GM23338 (cell line): ENCODE results near the gene PRSS2.

ENCODE experiments used
- CREB1 ChIP-seq: fragments of 250-450 bp; sonication (Bioruptor Pico); IDR thresholded peaks from 2 replicates; pipeline ENCODE4 v1.5.0; 2020; ENCODE audit warnings: low read depth, mild to moderate bottlenecking, moderate library complexity
- CTCF ChIP-seq, 2 experiments: fragments of 200-600 bp in 1 of 2; sonication (generic) in 1 of 2; conservative IDR thresholded peaks; 2 replicates each; pipeline versions ENCODE4 v1.5.1 to v1.6.1; 2016 to 2017; ENCODE audit warnings: antibody characterized with exemption in 2 of 2, low read depth in 2 of 2, mild to moderate bottlenecking in 2 of 2, moderate library complexity in 1 of 2
- EZH2 ChIP-seq: fragments of 200-600 bp; sonication (generic); IDR thresholded peaks from one replicate; pipeline ENCODE4 v1.8.0; 2017; ENCODE audit warnings: antibody characterized with exemption, mild to moderate bottlenecking, low read depth; ENCODE audit not compliant: unreplicated experiment
- EZH2phosphoT487 ChIP-seq: fragments of 200-600 bp; sonication (generic); IDR thresholded peaks from one replicate; pipeline ENCODE4 v1.8.1; 2018; ENCODE audit warnings: antibody characterized with exemption; ENCODE audit not compliant: unreplicated experiment
- JUNB ChIP-seq: IDR thresholded peaks from one replicate; pipeline ENCODE4 v1.6.1; 2016; ENCODE audit warnings: antibody characterized with exemption; ENCODE audit not compliant: unreplicated experiment
- POLR2AphosphoS5 ChIP-seq: IDR thresholded peaks from 2 replicates; pipeline ENCODE4 v1.6.1; 2016; ENCODE audit warnings: antibody characterized with exemption, low read depth
- REST ChIP-seq: IDR thresholded peaks from one replicate; pipeline ENCODE4 v1.6.1; 2018; ENCODE audit warnings: antibody characterized with exemption; ENCODE audit not compliant: unreplicated experiment
- STAT1 ChIP-seq: IDR thresholded peaks from one replicate; pipeline ENCODE4 v1.6.1; 2016; ENCODE audit warnings: antibody characterized with exemption; ENCODE audit not compliant: unreplicated experiment
- ZNF331 ChIP-seq: fragments of 250-450 bp; sonication (Bioruptor Pico); IDR thresholded peaks from 2 replicates; pipeline ENCODE4 v1.5.0; 2020; ENCODE audit warnings: low read depth, mild to moderate bottlenecking, moderate library complexity

DNA sequence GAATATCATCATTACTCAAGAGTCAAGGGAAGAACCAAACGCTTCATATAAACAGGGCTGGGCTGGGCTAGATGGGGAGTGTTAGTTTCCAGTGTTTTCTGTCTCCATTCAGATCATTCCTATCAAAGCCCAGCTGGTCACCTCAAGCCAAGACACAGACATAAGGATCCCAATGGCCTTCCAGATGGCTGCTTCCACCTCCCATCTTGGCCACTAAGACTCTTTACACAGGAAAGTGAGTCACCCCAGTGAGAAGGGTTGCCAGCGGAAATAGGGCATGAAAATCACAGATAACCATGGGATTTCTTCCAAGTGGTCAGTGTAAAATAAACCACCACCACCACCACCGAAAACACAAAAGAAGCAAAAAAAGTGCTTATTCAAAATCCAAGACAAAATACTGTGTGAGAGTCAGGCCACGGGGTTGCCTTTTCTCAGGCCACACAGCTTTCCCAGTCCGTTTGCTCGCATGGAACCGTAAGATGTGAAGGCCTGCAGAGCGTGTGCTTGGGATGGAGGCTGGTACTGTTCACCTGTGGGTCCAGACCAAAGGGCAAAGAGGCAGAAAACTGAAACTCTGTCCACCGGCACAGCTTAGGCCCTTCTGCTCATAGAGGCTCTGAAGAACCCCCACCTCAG, 5.6 kb downstream of the PRSS2 start:
- no peak for TF ChIP-seq CTCF (conservative IDR thresholded peaks at IDR 0.05; ENCODE audit: low read depth in 2 of 2)
- TF ChIP-seq JUNB, result no peak
- no peak for TF ChIP-seq REST
- no peak for TF ChIP-seq EZH2
- no peak for TF ChIP-seq POLR2AphosphoS5
- no peak for TF ChIP-seq CREB1 (CRISPR knock-in tag)
- no peak for TF ChIP-seq ZNF331 (CRISPR knock-in tag)
- TF ChIP-seq EZH2phosphoT487, result no peak
- TF ChIP-seq STAT1, result no peak
